GM19240 (cell line): ENCODE measurements around the gene ROBO1.
"Not testable (repeated sequence)": the region's sequence is repeated elsewhere in the genome, so short reads cannot be mapped to it uniquely, and the experiment has no call there.

Experiments
- DNase-seq: peaks from one replicate; pipeline ENCODE4 v3.0.0; 2011; ENCODE audit warnings: low spot score; ENCODE audit not compliant: insufficient read length

Gene ROBO1

DNA sequence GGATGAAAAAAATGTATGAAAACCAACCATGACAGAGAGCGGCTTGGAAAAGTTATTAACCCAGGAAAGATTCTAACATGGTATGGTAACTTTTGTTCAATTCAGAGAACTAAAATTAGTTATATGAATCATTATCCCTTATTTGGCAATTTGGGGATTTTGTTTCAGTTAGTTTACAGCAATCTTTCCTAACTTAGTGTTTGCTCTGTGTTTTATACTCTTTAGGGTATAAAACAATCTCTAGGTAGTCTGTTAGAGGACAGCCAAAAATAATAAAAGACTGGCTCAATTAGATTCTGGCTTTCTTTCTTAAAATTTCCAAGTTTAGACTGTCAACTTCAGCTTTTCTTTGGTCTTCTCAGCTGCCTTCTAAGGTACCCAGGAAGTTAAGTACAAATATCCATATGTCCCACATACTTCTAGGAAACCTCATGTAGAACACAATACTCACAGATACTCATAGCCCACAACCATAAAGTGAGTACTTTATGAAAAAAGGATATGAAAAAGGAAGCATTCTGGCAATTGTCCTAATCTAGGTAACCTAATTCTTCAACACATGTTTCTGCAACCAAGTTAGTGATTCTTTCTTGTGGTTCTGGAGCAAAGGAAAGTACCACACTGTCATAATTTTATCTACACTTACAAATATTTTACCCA is 849.3 kb downstream of the ROBO1 start:
- no peak for DNase-seq

- DNase-seq = no peak
These were observed 850.3 kb downstream of the ROBO1 start for GRCh38 chr3:78917536-78917935.

DNA sequence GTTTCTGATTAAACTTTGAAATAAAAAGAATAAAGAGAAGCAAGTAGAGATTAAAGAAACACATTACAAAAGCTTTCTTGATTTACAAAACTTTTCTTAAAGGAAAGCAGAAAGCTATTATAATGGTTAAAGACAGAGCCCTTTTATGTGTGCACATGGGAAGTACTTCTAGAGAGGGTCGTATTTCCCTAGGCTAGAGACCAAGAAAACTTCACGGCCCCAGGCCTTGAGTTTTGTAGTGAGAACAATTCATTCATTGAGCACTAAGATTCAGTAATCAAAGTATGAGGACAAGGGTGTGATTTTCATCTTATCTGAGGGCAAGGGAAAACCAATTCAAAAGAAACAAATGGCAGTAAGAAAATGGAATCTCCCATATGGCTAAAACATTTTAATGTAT is 854.1 kb downstream of the ROBO1 start:
- no peak for DNase-seq

GRCh38 chr3:78912687-78913086 is 855.1 kb downstream of the ROBO1 start:
- DNase-seq = no peak

DNA sequence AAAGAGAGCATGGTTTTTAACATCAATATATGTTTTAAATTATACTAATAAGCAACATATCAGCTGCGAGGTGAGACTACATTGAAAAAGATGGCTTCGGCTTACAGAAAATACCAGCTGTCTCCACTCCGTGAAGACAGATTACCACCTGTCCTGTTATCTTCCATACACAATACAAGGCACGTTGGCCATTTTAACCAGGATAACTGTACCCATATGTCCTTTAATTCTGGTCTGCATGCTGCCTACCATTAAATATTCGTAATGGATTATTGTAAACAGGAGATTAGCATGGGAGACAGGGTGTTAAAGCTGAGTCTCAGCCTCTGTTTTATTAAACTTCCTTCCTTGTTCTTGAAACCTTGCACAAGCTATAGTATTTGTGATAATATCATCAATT is 855.5 kb downstream of the ROBO1 start:
- DNase-seq = no peak

GRCh38 chr3:78911394-78911793 is 856.4 kb downstream of the ROBO1 start:
- DNase-seq = no peak

DNA sequence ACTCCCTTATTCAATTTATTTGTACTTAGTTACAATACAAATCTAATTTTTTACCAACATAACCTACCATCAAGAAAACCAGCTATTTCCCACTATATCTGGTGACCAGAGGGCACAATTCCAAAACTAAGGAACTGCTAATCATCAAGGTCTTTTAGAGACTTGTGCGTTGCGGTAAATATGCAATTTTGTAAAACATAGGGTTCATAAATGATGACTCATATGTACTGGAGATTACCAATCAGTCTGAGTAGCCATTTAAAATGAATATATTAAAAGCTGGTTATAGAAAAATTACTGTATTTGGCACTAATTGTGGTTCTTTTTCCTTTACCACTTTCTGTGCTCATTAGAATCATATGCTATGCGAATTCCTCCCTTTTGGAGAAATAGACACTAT is 859.6 kb downstream of the ROBO1 start:
- no peak for DNase-seq

- DNase-seq = no peak
These were observed 860.4 kb downstream of the ROBO1 start for GRCh38 chr3:78907367-78907766.

DNA sequence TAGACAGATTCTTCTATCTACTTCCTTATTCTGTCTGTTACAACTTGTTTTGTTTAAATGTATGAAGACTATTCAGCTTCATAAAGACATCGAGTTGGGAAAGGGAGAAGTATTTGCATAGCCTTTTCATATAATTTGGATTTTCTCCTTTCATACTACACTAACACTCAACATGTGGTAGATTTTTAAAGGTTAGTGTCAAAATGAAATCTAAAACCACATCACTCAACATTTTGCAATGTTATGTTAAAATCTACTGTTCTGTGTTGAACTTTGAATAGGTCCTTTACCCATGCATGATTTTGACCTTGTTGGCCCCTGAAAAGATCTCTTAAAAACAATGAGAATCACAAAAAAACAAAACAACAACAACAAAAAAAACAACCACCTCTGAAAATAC is 860.9 kb downstream of the ROBO1 start:
- DNase-seq = no peak

DNA sequence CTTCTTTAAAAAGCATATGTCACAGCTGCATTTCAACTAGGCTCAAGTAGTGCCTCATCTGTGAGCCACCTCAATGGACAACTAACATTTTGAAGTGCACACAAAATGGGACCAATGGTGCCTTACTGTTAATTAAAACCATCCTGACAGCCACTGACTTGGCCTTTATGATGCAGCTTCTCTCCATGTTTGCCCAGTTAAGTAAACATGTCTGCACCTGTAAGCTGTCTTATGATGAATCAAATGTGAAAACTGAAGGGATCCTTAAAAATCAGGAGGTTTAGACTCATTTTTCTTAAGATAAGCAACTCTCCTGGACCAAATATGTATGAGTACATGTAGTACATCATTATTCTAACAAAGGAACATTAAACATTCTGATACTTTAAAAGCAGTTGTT is 861.6 kb downstream of the ROBO1 start:
- DNase-seq = no peak

DNA sequence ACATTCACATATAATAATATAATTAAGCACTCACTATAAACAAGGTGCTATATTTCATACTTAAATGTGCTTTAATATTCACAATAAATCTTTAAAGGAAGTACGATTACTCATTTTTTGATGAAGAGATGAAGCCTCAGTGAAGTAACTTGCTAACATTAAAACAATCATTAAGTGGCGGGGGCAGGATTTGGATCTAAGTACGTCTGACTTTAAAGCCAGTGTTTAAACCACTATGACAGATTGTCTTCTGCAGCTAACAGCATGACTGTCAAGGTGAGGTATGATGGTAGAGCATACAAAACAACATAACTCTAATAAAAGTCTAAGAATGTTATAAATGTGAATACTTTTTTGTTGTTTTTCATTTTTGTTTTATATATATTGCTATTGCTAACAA is 862.1 kb downstream of the ROBO1 start:
- no peak for DNase-seq

- no peak for DNase-seq
These were observed 866.3 kb downstream of the ROBO1 start for GRCh38 chr3:78901544-78901943.

DNA sequence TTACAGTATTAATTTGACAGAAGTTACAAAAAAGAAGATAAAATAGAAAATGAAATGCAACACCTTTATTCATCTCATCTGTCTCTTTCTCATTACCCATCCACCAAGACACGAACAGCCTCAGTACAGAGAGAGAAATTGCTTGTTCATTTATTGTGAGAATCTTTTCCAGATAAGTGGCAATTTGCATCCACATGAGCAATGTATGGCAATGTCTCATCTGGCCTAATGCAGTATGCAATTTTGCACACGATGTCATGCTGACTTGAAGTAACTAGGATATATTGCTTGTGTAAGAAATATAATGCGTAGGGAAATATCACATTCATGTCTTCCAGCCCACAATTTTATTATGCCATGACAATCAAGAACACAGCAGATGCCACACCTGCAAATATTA is 866.9 kb downstream of the ROBO1 start:
- DNase-seq = no peak

- no peak for DNase-seq
These were observed 867.4 kb downstream of the ROBO1 start for GRCh38 chr3:78900426-78900825.

GRCh38 chr3:78895528-78895927 is 872.3 kb downstream of the ROBO1 start:
- no peak for DNase-seq

DNA sequence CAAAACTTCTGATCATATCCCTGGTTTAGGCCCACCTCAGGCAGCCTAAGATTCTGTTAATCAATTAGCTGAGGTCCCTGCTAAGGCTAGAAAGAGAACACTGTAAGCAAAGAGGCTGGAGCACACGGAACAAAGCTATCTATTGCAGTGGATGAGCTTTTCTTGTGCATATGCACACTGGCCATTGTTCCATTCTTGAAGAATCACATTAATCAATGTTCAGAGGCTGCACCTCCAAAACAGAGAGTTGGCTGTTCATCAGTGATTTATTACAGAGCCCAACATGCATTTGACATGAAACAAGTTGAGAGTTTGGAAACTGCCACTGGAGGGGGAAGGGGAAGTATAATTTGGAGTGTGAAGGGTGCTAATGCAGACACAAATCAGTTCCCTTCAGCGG is 873.0 kb downstream of the ROBO1 start:
- no peak for DNase-seq

DNA sequence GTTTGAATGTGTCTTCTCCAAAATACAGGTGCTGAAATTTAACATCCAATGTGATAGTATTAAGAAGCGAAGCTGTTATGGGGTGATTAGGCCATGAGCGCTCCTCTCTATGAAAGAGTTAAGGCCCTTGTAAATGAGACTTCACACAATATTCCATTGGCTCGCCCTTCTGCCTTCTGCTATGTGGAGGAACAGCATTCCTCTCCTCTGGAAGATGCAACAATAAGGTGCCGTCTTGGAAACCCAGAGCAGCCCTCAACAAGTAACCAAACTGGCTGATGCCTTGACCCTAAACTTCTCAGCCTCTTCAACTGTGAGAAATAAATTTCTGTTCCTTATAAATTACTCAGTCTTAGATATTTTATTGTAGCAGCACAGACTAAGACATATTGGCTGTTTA is 874.6 kb downstream of the ROBO1 start:
- no peak for DNase-seq

- no peak for DNase-seq
These were observed 878.5 kb downstream of the ROBO1 start for GRCh38 chr3:78889348-78889747.

DNA sequence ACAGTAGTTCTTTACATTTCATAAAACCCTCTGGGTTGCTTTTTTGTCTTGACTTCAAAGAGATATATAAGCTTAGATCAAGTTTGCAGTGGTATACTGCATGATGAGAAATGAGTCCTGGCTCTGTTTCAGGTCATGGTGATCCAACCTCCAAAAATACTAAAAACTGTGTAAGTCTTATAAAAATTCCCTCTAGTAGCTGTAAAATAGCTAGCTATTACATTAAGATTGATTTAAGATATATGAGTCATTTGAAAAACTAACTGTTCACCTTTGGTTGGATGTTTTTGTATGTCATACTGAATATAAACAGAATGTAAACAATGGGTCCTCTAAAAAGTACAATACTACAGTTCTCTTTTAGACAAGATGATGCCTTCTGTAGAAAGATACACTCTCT is 879.2 kb downstream of the ROBO1 start:
- no peak for DNase-seq

- no peak for DNase-seq
These were observed 880.2 kb downstream of the ROBO1 start for GRCh38 chr3:78887547-78888011.

DNA sequence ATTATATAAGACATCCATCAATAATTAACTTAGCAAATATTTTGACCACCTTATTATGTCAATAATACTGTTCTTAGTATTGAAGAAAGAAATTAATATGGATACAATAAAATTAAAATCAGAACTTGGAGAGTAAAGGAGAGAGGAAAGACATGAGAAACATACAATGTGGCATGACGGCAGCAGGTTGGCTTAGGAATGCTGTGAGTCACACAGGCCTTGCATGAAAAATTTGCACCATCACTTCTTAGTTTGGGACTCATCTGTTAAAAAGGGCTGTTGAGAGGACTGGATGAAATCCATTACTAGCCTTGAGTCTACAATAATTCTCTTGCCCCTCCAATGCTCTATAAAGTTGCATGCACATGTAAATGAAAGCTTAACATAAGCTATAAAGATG is 880.8 kb downstream of the ROBO1 start:
- no peak for DNase-seq

DNA sequence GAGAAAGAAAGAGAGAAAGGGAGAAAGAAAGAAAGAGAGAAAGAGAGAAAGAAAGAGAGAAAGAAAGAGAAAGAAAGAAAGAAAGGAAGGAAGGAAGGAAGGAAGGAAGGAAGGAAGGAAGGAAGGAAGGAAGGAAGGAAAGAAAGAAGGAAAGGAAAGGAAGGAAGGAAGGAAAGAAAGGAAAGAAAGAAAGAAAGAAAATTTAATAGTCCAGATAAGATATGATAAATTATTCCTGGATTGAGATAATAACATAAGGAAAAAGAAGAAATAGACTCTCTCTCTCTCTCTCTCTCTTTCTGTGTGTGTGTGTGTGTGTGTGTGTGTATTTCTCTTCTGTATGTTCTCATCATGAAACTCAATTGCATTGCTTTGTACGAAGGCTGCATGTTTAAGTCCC is 883.2 kb downstream of the ROBO1 start:
- not testable (repeated sequence) for DNase-seq

- no peak for DNase-seq
These were observed 885.5 kb downstream of the ROBO1 start for GRCh38 chr3:78882251-78882650.

- DNase-seq = no peak
These were observed 886.3 kb downstream of the ROBO1 start for GRCh38 chr3:78881501-78881900.
